ENCODE data around the gene METTL24.
A peak's percentile ranks its signal among the peaks of the same experiment; 100 is the strongest.
"Not testable (repeated sequence)": the region's sequence is repeated elsewhere in the genome, so short reads cannot be mapped to it uniquely, and the experiment has no call there.

The METTL24 gene

GRCh38 chr6:110332281-110332680 lies 25.9 kb downstream of the METTL24 start:
- FAIRE-seq, result no peak

DNA sequence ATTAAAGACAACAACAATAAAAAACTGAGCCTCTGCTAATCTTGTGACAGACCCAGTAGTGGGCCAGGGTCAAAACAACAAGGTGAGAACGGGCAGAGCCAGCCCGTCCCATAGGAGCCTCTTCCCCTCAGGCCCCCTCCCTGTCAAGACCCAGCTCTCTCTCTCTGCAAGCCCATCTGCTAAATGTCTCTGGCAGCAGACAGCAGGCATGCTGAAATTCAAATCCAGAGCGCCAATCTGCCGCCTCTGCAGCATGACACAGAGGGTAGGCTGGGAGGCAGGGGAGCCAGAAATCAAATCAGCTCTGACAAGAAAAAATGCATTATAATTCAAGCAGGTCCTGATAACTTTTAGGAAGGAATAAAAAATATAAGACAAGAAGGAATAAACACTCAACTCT lies 26.3 kb downstream of the METTL24 start:
- peak; percentile 94 for FAIRE-seq

GRCh38 chr6:110331390-110331789 lies 26.8 kb downstream of the METTL24 start:
- FAIRE-seq, result no peak

DNA sequence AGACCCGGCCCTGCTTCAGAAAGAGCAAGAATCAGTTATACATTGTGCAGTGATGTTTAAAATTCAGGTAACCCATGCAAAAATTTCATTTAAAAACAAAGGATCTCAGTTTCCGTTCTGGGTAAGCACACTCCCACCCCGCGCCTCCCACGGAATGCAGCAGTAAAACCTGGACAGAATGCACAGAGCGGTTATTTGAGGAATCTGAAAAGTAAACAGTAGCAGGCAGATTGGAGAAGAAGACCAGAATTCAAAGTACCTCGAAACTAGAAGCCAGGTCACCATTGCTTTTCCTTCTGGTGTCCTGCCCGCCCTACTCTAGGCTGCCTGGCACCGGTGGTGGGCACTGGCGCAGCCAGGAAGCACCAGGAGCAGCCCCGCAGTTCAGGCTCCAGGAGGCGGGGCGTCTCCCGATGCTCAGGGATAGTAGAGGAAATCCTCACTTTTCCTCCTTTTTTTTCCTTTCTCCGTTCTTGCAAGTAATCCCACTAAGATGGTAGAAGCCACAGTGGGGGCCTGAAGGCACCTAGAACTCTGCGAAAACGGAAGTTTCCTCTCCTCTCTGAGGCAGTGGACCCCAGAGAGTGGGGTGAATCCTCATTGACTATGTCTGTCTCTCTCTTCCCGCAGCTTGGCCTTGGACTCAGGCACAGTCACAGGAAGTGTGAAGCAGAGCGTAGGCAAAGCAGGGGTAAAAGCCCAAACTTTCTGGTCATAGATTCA lies 28.3 kb downstream of the METTL24 start:
- peak; percentile 25 for FAIRE-seq

GRCh38 chr6:110329348-110329713 lies 28.8 kb downstream of the METTL24 start:
- no peak for FAIRE-seq

- FAIRE-seq, result no peak
Observed at GRCh38 chr6:110328259-110328658, 29.9 kb downstream of the METTL24 start.

DNA sequence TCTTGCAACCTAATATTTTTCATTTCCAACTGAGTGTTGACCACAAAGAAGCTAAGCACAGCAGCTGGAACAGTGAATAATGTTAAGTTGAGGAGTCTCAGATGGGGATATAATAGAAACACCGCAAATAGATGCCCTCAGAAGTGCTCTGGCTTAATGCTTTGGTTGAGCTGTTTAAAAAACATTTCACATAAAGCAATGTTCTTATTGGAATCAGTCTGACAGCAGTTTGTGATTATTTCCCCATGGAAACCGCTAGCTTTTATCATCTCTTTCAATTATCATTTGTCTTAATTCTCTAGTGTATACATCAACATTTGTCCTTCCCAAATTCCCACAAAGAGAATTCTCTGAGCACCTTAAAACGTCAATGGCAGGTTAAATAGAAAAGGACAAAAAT lies 30.8 kb downstream of the METTL24 start:
- no peak for FAIRE-seq

GRCh38 chr6:110326609-110327008 lies 31.5 kb downstream of the METTL24 start:
- FAIRE-seq, result no peak

DNA sequence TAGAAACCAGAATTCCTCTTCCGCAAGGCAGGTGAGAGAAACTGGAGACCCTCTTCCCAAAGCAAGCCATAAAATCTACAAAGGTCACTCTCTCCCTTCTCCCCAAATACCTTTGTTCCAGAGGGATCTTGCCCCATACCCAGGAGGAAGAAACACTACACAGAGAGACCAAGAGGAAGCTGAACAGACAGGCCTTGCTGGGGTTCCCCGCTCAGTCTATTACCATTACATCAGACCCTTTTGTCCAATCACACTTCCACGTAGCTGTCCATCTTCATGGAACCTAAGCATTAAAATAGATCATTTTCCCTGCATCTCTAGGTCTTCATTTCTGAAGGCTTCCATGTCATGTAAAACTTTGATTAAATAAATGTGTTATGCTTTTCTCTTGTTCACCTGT lies 32.1 kb downstream of the METTL24 start:
- no peak for FAIRE-seq

GRCh38 chr6:110325197-110325596 lies 33.0 kb downstream of the METTL24 start:
- FAIRE-seq, result no peak

GRCh38 chr6:110324548-110324947 lies 33.6 kb downstream of the METTL24 start:
- no peak for FAIRE-seq

GRCh38 chr6:110323258-110323657 lies 34.9 kb downstream of the METTL24 start:
- no peak for FAIRE-seq

DNA sequence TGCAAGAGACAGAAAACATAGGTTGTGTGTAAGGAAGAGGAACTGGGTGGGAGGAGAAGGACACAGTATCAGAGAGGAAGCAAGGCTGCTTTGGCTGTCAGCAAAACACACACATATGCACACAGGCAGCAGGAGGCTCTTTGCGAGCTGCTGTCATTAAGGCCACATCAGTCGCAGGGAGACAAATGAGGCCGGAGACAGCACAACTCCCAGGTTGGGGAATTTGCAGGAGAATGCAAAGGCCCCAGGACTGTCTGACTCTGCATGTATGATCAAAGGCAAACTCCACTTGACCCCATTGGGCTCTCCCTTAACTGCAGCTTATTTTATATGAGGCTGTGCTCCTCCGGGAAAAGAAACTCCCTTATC lies 35.3 kb downstream of the METTL24 start:
- no peak for FAIRE-seq

DNA sequence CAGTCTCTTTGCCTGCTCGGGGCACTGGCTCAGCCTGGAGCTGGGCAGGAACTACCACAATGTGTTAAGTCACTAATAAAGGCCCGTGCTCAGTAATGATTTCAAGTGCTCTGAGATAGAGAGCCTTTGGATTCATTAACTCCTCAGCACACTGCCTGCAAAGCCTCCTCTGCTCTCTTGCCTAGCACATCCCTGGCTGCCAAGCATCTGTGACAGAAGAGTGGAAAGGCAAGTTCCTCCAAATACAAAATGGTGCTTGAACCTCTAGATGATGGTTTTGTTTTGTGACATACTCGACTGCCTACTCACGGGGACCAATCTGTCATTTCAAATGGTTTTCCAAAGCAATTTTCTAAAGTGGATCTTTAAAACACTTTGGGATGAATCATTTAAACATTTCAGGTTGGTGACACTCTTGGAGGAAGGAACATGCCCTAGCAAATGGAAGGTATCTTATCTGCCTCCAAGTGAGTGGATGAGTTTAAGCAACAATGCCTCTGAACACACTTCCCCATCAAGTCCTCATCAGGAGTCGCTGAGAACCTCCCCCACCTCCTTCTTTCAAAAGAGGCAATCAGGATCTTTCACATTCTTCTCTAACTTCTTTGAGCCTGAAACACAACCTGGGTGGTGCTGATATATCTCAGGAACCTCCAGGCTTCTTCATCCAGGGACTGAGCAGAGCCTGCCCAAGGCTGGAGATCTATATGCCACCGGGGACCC lies 35.8 kb downstream of the METTL24 start:
- no peak for FAIRE-seq

- FAIRE-seq, result no peak
Observed at GRCh38 chr6:110320307-110320706, 37.8 kb downstream of the METTL24 start.

- FAIRE-seq, result no peak
Observed at GRCh38 chr6:110319843-110320242, 38.3 kb downstream of the METTL24 start.

DNA sequence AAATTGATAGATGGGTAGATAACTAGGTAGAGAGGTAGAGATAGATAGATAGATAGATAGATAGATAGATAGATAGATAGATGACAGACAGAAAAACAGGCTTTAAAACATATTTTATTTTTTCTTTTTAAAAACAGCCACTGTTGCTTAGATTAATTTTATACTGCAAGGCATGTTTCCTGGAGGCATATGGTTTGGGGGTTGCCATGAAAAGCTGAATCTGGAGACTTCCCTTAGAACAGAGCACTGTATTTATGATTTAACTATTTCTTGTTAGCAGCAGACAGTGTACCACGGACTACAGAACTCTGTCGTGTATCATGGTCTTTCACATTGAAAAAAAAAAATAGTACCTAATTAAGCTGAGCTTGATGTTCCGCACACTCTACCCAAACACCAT lies 38.8 kb downstream of the METTL24 start:
- FAIRE-seq, result no peak

GRCh38 chr6:110318971-110319370 lies 39.2 kb downstream of the METTL24 start:
- FAIRE-seq, result no peak

GRCh38 chr6:110317646-110318045 lies 40.5 kb downstream of the METTL24 start:
- no peak for FAIRE-seq

- FAIRE-seq, result no peak
Observed at GRCh38 chr6:110317189-110317588, 41.0 kb downstream of the METTL24 start.

DNA sequence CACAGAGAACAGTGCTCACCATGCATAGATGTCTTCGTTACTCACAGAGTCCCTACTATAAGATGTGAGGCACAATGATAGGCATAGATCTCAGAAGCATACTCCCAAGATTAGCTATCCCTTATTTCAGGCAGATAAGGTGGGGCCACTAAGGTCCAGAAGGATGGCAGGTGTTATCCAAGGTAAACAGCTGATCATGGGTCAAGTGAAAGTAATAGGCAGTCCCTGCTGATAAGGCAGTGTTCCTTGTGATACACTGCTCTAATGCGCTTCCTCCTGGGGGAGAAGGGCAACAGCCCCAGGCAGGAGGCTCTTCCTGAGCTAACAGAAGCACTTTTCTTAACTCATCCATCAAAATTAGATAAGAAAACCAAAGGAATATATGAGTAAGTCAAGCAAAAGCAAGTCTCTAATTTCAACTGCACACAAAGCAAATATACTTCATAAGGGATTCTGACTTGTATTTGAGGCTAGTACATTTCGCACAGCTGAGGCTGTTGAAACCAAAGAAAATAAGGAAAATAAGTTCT lies 42.2 kb downstream of the METTL24 start:
- no peak for FAIRE-seq

DNA sequence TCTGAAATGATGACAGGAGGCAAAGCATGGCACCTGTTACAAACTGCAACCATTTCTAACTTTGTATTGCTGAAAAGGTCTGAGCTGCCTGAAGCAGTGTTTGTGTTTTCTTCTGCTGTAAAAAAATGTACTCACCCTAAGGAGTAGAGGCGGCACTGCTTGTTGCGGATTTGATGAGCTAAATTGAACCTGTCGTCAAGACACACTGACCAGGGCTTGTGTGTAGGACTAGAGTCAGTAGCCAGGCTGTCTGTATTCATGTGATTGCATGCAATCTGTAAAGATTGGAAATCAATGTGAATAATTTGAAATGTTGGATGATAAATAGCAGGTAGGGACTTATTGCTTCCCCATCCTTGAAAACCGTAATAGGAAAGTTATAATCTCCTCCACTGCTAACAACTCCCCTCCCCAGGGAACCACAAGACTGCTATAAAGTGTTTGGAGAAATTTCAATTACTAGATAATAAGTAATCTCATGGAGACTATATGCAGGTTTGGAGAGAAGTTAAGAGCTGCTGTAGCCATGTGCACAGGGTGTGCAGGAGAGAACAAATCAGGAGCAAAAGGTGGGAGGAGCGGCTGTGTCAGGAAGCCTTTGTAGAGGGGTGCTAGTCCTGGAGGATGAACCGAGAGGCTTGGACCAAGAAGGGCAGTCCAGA lies 42.8 kb downstream of the METTL24 start:
- no peak for FAIRE-seq

- FAIRE-seq, result no peak
Observed at GRCh38 chr6:110310861-110311446, 47.2 kb downstream of the METTL24 start.

DNA sequence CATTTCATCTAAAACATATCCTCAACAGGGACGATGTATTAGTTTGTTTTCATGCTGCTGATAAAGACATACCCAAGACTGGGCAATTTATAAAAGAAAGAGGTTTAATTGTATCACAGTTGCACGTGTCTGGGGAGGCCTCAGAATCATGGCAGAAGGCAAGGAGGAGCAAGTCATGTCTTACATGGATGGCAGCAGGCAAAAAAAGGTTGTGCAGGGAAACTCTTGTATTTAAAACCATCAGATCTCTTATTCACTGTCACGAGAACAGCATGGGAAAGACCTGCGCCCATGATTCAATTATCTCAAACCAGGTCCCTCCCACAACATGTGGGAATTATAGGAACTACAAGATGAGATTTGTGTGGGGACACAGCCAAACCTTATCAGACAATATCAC lies 48.7 kb downstream of the METTL24 start:
- FAIRE-seq, result not testable (repeated sequence)
